Heart left ventricle (tissue), 16 donors: Measurements from ENCODE around the gene MT1M. TPM values are rescaled to one million over a fixed set of nuclear protein-coding genes. Genes with fewer than 3 reads are reported as not detected.
"Not testable (repeated sequence)": the region's sequence is repeated elsewhere in the genome, so short reads cannot be mapped to it uniquely, and the experiment has no call there.

Experiments
- ATAC-seq, 4 donors: fragments of 200-7000 bp; cut with Tn5 transposase; one replicate each; pipeline ENCODE4 v1.9.1; 2020 to 2022; ENCODE audit warnings: moderate library complexity in 4 of 4, mild to moderate bottlenecking in 3 of 4, moderate number of reproducible peaks in 1 of 4
- DNase-seq, 5 donors: peaks; one replicate each; pipeline ENCODE4 v3.0.0-alpha.2; 2020
- H3K27ac ChIP-seq, 12 donors: fragments of 200-600 bp; sonication (generic) in 4 of 12; one replicate each; pipeline versions ENCODE4 v1.5.0 to v1.8.0; 2016 to 2022; ENCODE audit warnings: mild to moderate bottlenecking in 2 of 12
- H3K27me3 ChIP-seq, 9 donors: fragments of 200-600 bp; sonication (generic) in 2 of 9; one replicate each; pipeline versions ENCODE4 v1.5.1 to v1.8.0; 2016 to 2022; ENCODE audit warnings: mild to moderate bottlenecking in 3 of 9
- H3K36me3 ChIP-seq, 9 donors: fragments of 200-600 bp; sonication (generic) in 2 of 9; one replicate each; pipeline versions ENCODE4 v1.5.0 to v1.8.0; 2018 to 2022; ENCODE audit warnings: mild to moderate bottlenecking in 2 of 9
- H3K4me1 ChIP-seq, 12 donors: fragments of 200-600 bp; sonication (generic) in 4 of 12; one replicate each; pipeline versions ENCODE4 v1.5.0 to v1.8.0; 2016 to 2022; ENCODE audit warnings: mild to moderate bottlenecking in 3 of 12
- H3K4me3 ChIP-seq, 12 donors: fragments of 200-600 bp; sonication (generic) in 4 of 12; one replicate each; pipeline versions ENCODE4 v1.5.0 to v1.8.0; 2017 to 2022; ENCODE audit warnings: mild to moderate bottlenecking in 9 of 12, moderate library complexity in 4 of 12
- H3K9me3 ChIP-seq, 12 donors: fragments of 200-600 bp; sonication (generic) in 4 of 12; one replicate each; pipeline versions ENCODE4 v1.5.0 to v1.8.0; 2016 to 2022; ENCODE audit warnings: mild to moderate bottlenecking in 1 of 12
- POLR2A ChIP-seq, 2 donors: fragments of 450-650 bp; IDR thresholded peaks; one replicate each; pipeline ENCODE4 v1.6.1; 2017; ENCODE audit warnings: antibody characterized with exemption in 2 of 2, mild to moderate bottlenecking in 2 of 2, moderate library complexity in 2 of 2
- WGBS, 4 donors: extraction: QIAGEN DNeasy Blood & Tissue Kit in 2 of 4; methylation state at CpG; one replicate each; pipeline versions ENCODE4 v1.1.5 to v1.1.7; 2013 to 2018; 5-methylcytosine and 5-hydroxymethylcytosine counted together
- intact Hi-C, 10 donors: fragments of 100-400 bp; cut with DNase I; formaldehyde crosslinking; loops; one replicate each; pipeline versions ENCODE4 v1.11.1 to v1.14.2; 2022
- polyA plus RNA-seq, 2 donors: library from polyadenylated mRNA; stranded (reverse); fragments of 200-250 nt; gene quantifications; one replicate each; pipeline ENCODE4 v1.2.3, GENCODE V29; 2013
- total RNA-seq, 9 donors: library from RNA; depleted of rRNA in 2 of 9; stranded (reverse); fragments of >200 nt in 2 of 9; fragmentation: NEBNext Ultra II Directional in 3 of 9; extraction: Animal tissue kit (Norgen Biotek cat#: 25700) in 3 of 9; gene quantifications; one replicate each; pipeline versions ENCODE4 v1.1.0 to v1.2.4, GENCODE V29; 2016 to 2023
- TF ChIP-seq, protein P1 (sequence below), 12 donors: fragments of 200-600 bp; sonication (generic) in 4 of 12; IDR thresholded peaks; one replicate each; pipeline versions ENCODE4 v1.5.0 to v1.8.0; 2018 to 2022; ENCODE audit warnings: antibody characterized with exemption in 12 of 12, mild to moderate bottlenecking in 5 of 12
- donor health status: ischemic (EF 13 %, LVEDD 7.1; RV severe dilation, severe dysfunction).
- donor health status: healthy with polysubstance abuse.
- donor health status: DM: no; HTN: yes; CAD: no.
- donor health status: DM: no; HTN: no; CAD: no.
- donor health status: ischemic (EF 25% LVEDD 6.9; RV normal size, moderate dysfunction).
- donor health status: ischemic (EF 25% LVEDD 5.7; RV mildly dilated, moderate dysfunction).
- donor health status: healthy.
- donor health status: DM: yes; HTN: yes; CAD: no.
- donor health status: ischemic (EF 35%, LVEDD 5.7; RV mildly dilated, moderate dysfunction).
- donor health status: nonischemic (EF 11% LVEDD 7.7; RV severe dilation, severe dysfunction).
- donor health status: DM: yes; HTN: yes; CAD: no.
- donor health status: PGD.
- donor health status: ischemic (EF 29% LVEDD 5.4; RV normal size, mild dysfunction).
- donor health status: nonischemic (EF 23%, LVEDD 6.1; RV moderate dilation, normal function).

Gene MT1M
- total and polyA plus RNA-seq, 11 donors = 0.61 to 16.2 (median 7.4) TPM

DNA sequence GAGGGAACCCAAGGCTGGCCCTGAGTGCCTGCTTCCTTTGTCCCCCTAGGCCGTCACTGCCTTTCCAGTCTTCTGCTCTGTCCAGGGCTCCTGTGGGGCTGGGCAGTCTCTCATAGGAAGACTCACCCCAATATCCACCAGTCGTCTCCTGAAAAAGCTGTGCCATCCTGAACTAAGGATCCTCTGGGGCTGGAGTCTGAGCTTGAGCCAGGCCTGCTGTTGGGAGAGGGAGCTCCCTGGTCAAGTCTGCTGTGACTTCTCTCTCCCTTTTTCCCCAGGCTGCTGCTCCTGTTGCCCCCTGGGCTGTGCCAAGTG lies 38.1 kb downstream of the MT1M start:
- Histone ChIP-seq H3K9me3 (no peaks in the 10 kb centered on the region), H3K4me3 (no peak overlapping the region), H3K36me3 (no peaks in the 10 kb centered on the region), H3K27me3 (peaks cover 13 to 88% (median 41%) of the 10 kb centered on the region in 9 donors), H3K27ac (no peak overlapping the region), H3K4me1 (peaks cover 0 to 22% (median 10%) of the 10 kb centered on the region in 12 donors)
- intact Hi-C loops = no loop called here
- DNase-seq (no peak), ATAC-seq (no peak)
- 50 to 71% (median 60%) methylated on average over 1 to 2 of the region's 2 CpGs for WGBS, 4 donors
- TF ChIP-seq POLR2A (IDR thresholded peaks at IDR 0.05) = no peak
- TF ChIP-seq, protein P1, sequence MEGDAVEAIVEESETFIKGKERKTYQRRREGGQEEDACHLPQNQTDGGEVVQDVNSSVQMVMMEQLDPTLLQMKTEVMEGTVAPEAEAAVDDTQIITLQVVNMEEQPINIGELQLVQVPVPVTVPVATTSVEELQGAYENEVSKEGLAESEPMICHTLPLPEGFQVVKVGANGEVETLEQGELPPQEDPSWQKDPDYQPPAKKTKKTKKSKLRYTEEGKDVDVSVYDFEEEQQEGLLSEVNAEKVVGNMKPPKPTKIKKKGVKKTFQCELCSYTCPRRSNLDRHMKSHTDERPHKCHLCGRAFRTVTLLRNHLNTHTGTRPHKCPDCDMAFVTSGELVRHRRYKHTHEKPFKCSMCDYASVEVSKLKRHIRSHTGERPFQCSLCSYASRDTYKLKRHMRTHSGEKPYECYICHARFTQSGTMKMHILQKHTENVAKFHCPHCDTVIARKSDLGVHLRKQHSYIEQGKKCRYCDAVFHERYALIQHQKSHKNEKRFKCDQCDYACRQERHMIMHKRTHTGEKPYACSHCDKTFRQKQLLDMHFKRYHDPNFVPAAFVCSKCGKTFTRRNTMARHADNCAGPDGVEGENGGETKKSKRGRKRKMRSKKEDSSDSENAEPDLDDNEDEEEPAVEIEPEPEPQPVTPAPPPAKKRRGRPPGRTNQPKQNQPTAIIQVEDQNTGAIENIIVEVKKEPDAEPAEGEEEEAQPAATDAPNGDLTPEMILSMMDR (IDR thresholded peaks at IDR 0.05) = no peak

DNA sequence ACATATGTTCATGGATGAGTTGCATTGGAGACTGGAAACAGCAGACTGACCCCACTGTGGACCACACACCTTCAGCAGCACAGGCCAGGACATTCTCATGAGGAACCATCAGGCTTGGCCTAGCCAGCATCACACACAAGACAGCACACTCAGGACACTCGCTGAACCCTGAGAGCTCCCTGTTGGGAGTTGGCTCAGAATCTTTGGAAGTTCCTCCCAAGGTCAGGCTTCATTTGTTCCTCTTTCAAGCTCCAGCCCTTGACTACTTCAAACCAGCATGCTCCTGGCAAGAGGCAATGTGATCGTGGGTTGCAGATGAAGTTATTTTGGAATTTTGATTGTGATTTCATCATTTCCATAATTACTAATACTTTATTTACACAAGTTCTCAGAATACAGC lies 39.2 kb downstream of the MT1M start:
- peaks cover 14 to 81% (median 33%) of the 10 kb centered on the region in 9 donors for H3K27me3 ChIP-seq
- H3K27ac ChIP-seq, H3K9me3 ChIP-seq, H3K4me3 ChIP-seq, intact Hi-C loops, ATAC-seq, H3K36me3 ChIP-seq, DNase-seq: not testable (repeated sequence)
- H3K4me1 ChIP-seq = peaks cover 0 to 28% (median 15%) of the 10 kb centered on the region in 12 donors
- whole genome bisulfite sequencing, 4 donors = 65 to 84% (median 71%) methylated on average over 2 of the region's 2 CpGs

DNA sequence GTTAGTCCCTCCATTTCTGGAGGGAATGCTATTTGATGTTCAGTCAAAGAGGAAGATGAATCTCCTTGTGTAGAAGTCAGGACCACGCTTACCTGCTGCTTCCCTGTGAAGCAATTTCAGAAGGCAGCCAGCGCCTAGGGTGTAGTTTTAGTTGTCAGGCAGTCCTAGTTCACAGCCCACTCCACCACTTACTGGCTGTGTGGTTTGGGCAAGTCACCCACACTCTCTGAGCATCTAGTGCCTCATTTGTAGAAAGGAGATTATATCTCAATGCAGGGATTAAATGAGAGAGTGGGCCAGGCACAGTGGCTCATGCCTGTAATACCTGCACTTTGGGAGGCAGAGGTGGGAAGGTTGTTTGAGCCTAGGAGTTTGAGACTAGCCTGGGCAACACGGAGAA lies 39.7 kb downstream of the MT1M start:
- not testable (repeated sequence) for ATAC-seq

DNA sequence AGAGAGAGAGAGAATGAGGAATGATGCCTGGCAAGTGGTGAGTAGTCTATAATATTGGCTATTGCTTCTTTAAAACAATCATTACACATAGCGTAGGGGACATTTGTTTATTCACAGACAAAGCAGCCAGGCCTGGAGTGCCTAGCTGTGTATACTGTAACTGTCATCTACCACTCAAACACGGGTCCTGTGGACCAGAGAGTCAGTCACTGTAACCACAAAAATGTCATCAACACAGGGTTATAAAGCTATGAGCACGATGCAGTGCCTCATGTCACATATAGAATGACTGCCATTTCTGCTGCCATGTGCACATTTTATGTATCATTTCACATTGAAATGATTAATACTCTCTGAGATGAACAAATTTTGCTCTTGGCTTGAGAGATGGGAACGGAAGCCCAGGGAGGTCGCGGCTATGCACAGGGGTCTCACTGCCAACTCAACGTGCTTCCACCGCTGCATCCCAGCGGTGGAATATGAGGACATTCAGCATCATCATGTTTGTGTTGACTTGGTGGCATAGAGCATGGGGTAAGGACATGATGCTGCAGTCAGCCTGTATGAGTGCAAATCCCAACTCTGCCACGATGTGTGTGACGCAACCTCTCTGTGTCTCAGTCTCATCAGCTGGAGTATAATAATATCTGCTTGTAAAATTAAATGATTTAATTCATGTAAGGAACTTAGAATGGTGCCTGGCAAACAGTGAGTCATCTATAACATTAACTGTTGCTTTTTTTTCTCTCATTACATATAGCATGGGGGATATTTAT lies 40.5 kb downstream of the MT1M start:
- 86 to 90% (median 88%) methylated on average over 11 of the region's 11 CpGs for WGBS, 4 donors
- intact Hi-C loops = no loop called here
- DNase-seq = no peak
- Histone ChIP-seq H3K4me3 (no peak overlapping the region), H3K27ac (no peak overlapping the region), H3K9me3 (no peaks in the 10 kb centered on the region), H3K27me3 (peaks cover 6 to 68% (median 32%) of the 10 kb centered on the region in 9 donors), H3K36me3 (no peaks in the 10 kb centered on the region), H3K4me1 (peaks cover 0 to 23% (median 11%) of the 10 kb centered on the region in 12 donors)
- TF ChIP-seq POLR2A (IDR thresholded peaks at IDR 0.05) = no peak
- TF ChIP-seq, protein P1 (IDR thresholded peaks at IDR 0.05) = no peak
- ATAC-seq = no peak

More for the DNA sequence above, 39.7 kb downstream of the MT1M start:
- H3K4me3 ChIP-seq, H3K9me3 ChIP-seq, DNase-seq, H3K36me3 ChIP-seq, H3K27ac ChIP-seq, intact Hi-C loops: not testable (repeated sequence)
- peaks cover 13 to 76% (median 33%) of the 10 kb centered on the region in 9 donors for H3K27me3 ChIP-seq
- 67 to 87% (median 72%) methylated on average over 3 of the region's 3 CpGs for WGBS, 4 donors
- peaks cover 0 to 28% (median 15%) of the 10 kb centered on the region in 12 donors for H3K4me1 ChIP-seq

DNA sequence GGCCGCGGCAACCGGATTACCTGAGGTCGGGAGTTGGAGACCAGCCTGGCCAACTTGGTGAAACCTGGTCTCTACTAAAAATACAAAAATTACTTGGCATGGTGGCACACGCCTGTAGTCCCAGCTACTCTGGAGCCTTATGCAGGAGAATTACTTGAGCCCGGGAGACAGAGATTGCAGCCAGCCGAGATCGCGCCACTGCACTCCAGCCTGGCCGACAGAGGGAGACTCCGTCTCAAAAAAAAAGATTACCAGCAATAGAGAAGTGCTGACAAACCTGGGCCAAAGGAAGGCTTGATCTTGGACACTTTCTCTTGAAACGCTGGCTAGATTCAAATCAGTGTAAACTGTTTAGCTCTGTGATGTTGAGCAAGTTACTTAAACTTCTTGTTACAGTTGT lies 41.5 kb downstream of the MT1M start:
- no peak overlapping the region for H3K4me3 ChIP-seq
- H3K4me1 ChIP-seq = peaks cover 0 to 19% (median 9%) of the 10 kb centered on the region in 12 donors
- no peak for TF ChIP-seq POLR2A (IDR thresholded peaks at IDR 0.05)
- TF ChIP-seq, protein P1 (IDR thresholded peaks at IDR 0.05) = peak; percentile 37 to 67 (median 55)
- ATAC-seq (peak in 3 of 4 donors; percentile 42 to 66 (median 55)), DNase-seq (no peak)
- no peaks in the 10 kb centered on the region for H3K36me3 ChIP-seq
- H3K9me3 ChIP-seq = no peaks in the 10 kb centered on the region
- no peak overlapping the region for H3K27ac ChIP-seq
- WGBS, 4 donors = 38 to 43% (median 41%) methylated on average over 12 of the region's 12 CpGs
- peaks cover 0 to 58% (median 23%) of the 10 kb centered on the region in 9 donors for H3K27me3 ChIP-seq
- intact Hi-C loops = loop anchor here in 2 of 10 donors (1.0 to 2.0 kb wide), 2 partner anchors 28 to 29 kb away; no protein-coding TSS in a partner anchor

DNA sequence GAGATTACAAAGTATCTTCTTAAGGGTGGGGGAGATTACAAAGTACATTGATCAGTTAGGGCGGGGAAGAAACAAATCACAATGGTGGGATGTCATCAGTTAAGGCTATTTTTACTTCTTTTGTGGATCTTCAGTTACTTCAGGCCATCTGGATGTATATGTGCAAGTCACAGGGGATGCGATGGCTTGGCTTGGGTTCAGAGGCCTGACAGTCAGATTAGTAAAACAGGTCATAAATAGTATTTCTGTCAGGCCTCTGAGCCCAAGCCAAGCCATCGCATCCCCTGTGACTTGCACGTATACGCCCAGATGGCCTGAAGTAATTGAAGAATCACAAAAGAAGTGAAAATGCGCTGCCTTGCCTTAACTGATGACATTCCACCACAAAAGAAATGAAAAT lies 42.1 kb downstream of the MT1M start:
- 82 to 87% (median 84%) methylated on average over 6 of the region's 6 CpGs for WGBS, 4 donors
- H3K27ac ChIP-seq, H3K4me3 ChIP-seq, H3K36me3 ChIP-seq, ATAC-seq, DNase-seq, H3K9me3 ChIP-seq: not testable (repeated sequence)
- peaks cover 0 to 52% (median 18%) of the 10 kb centered on the region in 9 donors for H3K27me3 ChIP-seq
- H3K4me1 ChIP-seq = peaks cover 0 to 13% (median 6%) of the 10 kb centered on the region in 12 donors
- intact Hi-C loops = loop anchor here in 2 of 10 donors (1.0 to 2.0 kb wide), 2 partner anchors 28 kb away; no protein-coding TSS in a partner anchor
